GM18868 (cell line): ENCODE results near the gene PHLDA2.

Source experiments
- ATAC-seq: cut with Tn5 transposase; IDR thresholded peaks from one replicate; pipeline ENCODE4 v1.9.1; 2021; ENCODE audit warnings: mild to moderate bottlenecking, moderate library complexity; ENCODE audit not compliant: unreplicated experiment

PHLDA2 gene

GRCh38 chr11:2930704-2931419 is 1.6 kb upstream of the PHLDA2 start:
- no peak for ATAC-seq

- no peak for ATAC-seq
Measured at GRCh38 chr11:2929950-2930703, 907 bp upstream of the PHLDA2 start.

GRCh38 chr11:2929531-2929949 is 320 bp upstream of the PHLDA2 start:
- no peak for ATAC-seq

GRCh38 chr11:2927851-2928604 is 1.2 kb downstream of the PHLDA2 start:
- no peak for ATAC-seq

- no peak for ATAC-seq
Measured at GRCh38 chr11:2927121-2927800, 2.0 kb downstream of the PHLDA2 start.

GRCh38 chr11:2926611-2927051 is 2.6 kb downstream of the PHLDA2 start:
- no peak for ATAC-seq

- ATAC-seq: no peak
Measured at GRCh38 chr11:2924821-2925675, 4.2 kb downstream of the PHLDA2 start.

- ATAC-seq: no peak
Measured at GRCh38 chr11:2924381-2924780, 4.8 kb downstream of the PHLDA2 start.

GRCh38 chr11:2923446-2924375 is 5.5 kb downstream of the PHLDA2 start:
- ATAC-seq: no peak

GRCh38 chr11:2922655-2923054 is 6.6 kb downstream of the PHLDA2 start:
- ATAC-seq: no peak

GRCh38 chr11:2921742-2922493 is 7.3 kb downstream of the PHLDA2 start:
- no peak for ATAC-seq

- no peak for ATAC-seq
Measured at GRCh38 chr11:2921261-2921660, 8.0 kb downstream of the PHLDA2 start.

GRCh38 chr11:2920343-2920742 is 8.9 kb downstream of the PHLDA2 start:
- no peak for ATAC-seq

GRCh38 chr11:2919837-2920236 is 9.4 kb downstream of the PHLDA2 start:
- ATAC-seq: no peak

GRCh38 chr11:2919188-2919587 is 10.0 kb downstream of the PHLDA2 start:
- ATAC-seq: no peak

- ATAC-seq: no peak
Measured at GRCh38 chr11:2917842-2918490, 11.3 kb downstream of the PHLDA2 start.

GRCh38 chr11:2916892-2917645 is 12.2 kb downstream of the PHLDA2 start:
- ATAC-seq: no peak
